NOMO-1 (cell line): Measurements from ENCODE around the gene ZNF236.
A peak's percentile ranks its signal among the peaks of the same experiment; 100 is the strongest.

Experiments used
- DNase-seq, 2 experiments: peaks; one replicate each; lab custom pipeline; 2025; ENCODE audit not compliant: unreplicated experiment in 2 of 2; lab: John Stamatoyannopoulos, UW

The ZNF236 gene

DNA sequence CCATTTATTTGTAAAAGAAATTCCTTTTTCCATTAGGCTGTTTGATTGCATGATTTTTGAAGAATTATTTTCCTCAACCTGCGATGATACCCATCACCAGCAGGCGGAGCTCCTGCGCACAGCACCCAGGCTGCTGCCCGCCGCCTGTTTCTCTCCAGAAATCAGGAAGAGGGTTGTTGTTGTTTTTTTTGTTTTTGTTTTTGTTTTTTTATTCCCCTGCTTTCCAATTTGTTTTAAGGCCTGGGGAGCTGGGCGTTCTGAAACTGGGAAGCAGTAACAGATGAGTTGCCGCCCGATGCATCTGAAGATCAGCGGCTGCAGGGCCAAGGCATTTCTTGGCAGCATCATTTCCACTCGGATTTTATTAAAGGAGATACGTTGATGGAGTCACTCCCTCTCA, 178.2 kb downstream of the ZNF236 start:
- peak; percentile 2 to 36 for DNase-seq

DNA sequence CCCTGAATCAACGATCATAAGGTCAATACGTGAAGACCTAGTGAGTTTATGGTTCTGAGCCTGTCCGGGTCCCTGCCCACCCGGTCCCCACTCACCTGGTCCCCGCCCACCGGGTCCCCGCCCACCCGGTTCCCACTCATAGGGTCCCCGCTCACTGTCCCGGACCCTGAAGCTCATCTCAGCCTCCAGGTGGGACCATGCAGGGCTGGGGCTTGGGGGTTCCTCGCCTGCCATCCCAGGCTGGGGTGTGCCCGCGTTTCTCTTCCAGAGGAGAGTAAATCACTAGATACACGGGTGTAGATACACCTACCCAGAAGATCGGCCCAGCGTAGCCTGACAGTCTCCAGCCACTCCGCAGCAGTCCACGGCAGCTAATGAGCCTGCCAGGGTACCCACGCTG, 178.7 kb downstream of the ZNF236 start:
- DNase-seq = no peak

DNA sequence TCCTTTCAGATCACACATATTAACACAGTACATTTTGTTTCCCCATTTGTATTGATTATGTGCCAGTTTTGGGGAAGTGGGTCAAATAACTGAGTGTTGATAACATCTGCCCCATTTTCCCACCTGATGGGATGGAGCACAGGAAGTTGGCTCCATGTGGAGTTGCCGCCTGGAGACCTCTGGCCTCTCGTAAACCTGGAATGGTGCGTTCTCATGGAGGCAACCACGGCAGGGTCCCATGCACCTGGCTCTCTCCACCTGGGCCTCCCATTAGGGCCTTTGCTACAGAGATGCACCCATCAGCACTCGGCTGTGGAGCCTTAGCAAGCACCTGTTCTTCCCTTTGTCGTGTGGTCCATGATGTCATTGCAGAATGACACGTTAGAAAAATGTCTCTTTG, 179.6 kb downstream of the ZNF236 start:
- no peak for DNase-seq

DNA sequence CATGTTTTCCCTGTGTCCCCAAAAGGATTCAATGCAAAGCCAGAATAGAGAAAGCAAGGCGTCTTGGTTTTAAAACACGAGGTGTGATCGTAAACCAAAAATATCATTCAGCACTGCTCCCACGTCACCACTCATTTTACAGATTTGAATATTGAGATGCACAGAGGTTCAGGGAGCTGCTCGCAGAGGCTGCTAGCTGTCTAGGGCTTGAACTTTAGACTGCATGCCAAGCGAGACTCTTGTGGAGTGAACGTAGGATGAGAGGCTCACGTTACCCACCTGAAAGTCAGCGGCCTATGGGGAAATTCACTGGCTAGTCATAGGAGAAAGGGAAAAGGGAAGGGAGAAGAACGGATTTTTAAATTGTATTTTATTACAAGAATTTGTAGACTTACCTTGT, 180.1 kb downstream of the ZNF236 start:
- DNase-seq = no peak

DNA sequence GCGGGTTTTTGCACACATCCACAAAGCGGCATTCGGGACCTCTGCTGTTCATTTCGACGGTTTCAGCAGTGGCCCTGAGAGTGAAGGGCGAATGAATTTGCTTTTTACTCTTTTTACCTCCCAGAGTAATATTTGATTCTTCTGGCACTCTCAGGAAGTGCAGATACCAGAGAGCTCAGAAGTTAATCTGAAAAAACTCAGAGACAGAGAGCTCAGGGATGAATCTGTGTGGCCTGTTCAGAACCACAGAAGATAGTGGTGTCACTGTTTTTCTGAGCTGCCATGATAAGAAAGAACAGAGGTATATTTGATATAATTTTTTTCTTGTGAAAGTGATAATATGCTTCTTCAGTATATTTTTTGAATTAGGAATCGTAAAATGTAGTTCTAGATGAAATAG, 181.0 kb downstream of the ZNF236 start:
- DNase-seq = no peak

DNA sequence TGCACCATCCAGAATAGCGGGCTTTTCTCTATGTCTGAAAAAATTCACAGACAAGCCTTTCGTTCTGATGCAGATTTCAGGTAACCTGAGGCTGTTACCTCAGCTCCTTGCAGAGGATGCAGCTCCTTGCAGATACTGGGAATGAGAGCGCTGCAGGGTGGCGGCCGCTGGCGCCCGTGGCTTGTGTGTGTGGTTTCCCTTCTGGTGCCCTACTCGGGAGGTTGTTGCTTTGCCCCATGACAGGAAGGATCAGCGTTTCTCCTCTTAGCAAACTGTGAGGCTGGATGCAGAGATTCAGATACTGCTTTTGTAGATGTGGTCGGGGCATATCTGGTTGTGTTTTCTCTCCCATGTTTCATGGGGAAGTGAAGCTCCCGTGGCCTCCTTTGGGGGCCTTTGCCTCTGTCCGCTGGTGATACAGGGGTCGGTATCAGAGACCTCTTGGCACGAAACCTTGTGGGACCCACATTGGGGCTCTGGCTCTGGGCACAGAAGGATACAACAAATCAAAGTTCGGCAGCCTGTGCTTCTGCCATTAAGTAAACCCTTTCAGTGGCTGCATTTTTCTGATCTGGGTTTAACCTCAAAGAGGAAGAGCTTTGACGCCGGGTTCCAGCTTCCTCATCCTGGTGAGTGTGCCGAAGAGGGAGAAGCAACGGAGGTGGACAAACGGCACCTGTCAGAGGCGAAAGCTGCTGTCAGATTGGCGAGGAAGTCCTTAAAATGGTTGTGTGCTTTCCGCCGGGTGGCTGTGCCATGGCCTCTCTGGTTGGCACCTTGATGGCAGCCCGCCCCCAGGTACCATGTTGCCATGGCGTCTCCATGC, 182.4 kb downstream of the ZNF236 start:
- DNase-seq = peak; percentile 68 to 79

DNA sequence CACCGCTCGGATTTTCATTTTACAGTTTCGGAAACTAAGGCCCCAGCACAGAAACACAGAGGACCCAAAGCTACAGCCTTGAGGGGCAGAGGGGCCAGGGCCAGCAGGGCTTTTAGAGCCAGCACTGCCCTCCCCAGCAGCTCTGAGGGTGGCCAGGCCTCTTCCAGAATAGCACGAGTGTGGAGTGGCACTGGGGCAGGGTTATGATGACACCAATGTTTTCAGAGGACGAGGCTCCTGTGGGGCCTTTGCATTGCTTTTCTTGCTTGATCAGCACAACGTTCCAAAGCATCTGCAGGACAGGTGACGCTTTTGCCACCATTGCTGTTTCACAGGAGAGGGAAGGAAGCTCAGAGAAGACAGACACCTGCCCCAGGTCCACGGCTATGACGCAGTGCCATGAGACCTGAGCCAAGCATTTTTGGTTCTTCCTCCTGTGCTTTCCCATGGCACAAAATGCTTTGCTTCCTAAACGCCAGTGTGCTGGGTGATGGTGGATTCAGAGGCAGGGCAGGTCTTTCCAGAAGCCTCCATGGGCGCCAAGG, 183.4 kb downstream of the ZNF236 start:
- no peak for DNase-seq

DNA sequence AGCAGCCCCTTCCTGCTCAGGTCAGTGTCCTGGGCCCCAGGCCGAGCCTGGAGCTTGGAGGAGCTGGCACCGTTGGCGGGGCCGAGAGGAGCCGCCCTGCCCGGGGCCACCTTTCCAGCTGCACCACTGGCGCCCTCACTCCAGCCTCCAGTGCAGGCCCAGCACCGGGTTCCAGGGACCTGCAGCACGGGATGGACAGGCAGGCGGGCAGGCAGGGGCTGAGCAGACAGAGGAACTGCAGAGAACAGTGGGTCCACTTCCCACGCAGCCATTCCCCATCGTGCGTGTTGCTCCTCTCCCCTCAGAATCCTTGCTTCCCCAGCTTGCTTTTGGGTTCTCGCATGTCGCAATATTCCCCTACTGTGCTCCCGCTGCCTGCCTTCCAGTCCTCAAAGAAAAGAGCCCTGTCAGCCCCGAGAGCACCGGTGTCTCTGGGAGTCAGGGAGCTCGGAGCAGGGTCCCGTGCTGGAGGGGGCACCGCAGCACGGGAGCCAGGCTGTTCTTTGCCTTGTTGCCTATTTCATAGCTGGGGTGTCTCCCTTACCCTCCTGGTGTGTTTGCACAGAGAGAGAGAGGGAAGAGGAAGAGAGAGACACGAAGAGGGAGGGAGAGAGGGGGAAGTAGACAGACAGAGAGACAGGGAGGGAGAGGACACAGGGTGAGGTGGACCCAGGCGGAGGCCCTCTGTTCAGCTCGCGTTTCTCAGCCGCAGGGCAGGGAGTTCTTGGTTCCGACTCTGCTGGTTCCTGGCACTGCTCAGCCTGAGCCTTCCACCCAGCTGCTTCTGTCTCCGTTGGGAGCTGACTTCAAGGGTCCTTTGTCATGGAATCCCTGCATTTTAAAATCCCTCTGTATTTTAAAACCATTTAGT, 184.2 kb downstream of the ZNF236 start:
- peak; percentile 51 to 75 for DNase-seq

DNA sequence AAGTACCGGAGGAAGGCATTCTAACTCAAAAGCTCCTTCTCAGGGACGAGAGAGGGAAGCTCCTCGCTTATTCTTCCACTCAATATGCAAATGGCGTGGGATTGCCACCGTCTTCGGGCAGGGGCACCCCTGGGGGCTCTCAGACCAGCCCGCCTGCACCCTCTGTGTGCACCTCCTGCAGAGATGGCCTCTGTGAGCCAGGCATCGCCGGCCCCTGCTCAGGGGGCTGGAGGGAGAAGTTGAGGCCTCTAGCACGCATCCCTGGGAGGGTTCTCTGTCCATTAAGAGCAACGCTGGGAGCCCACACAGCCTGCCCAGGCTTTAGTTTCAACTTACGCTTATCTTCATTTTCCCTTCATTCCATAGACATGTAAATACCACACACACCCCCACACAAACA, 184.9 kb downstream of the ZNF236 start:
- DNase-seq = no peak

DNA sequence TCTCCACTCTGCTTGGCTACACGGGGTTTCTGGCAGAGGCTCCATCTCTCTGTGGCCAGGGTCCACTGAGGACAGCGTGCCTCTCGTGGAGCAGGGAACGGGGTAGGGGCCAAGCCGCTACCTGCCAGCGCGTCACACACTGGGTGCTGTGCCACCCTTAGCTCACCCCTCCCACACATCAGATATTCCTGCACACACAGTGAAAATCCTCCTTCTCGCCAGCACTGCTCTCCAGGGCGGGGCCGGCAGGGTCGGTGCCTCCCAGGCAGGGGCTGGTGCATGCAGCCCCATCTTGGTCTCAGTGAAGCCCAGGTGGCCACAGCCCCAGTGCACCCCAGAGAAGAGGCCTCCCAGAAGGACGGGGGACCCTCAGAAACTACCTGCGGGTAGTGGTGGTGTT, 185.6 kb downstream of the ZNF236 start:
- no peak for DNase-seq

DNA sequence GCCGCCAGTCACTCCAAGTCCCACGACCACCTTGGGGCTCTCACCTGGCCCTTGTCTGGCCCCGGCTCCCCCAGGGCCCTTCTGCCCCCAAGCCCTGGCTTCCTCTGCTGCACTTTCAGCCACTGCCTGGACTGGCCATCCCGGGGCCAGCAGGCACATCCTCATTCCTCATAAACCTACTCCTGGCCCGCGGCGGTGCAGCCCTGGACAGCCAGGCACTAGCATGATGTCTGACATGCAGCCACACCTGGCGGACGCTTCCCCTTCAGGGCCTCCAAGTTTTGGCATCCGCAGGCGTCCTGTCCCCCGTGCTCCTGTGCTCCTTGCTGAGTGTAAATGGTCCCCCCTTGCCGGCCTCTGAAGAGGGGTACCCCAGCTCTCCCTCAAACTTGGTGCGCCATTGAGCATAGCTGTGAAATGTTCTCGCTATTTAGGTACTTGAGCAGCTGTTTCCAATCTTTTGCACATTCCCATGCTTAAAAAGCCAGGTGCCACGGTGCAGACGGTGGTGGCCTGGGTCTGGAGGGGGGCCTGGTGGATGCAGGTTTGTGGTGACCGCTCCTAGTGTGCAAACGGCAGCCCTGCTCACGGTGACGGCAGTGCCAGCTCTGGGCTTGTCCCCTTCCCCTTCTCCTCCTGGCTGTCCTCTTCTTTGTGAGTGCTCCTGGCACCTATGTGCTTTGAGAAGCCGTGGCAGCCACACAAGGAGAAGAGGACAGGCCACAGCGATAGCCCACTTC, 186.4 kb downstream of the ZNF236 start:
- DNase-seq = no peak

DNA sequence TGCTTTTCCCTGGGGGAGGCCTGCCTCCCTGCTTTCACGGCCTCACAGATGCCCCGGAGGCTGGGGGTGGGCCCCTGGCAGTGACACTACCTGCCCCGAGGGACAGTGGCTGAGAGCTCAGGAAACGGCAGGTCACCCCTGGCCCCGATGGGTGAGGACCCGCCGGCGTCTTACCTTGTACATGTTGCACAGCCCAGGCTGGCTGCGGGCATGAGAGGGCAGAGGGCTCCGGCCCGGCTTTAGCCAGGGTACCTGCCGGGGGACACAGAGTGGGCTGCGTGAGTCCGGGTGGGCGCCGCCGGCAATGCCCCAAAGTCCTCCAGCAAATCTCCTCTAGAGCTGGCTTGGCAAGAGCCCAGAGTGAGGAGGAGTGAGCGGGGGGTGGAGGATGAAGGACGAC, 187.3 kb downstream of the ZNF236 start:
- no peak for DNase-seq

DNA sequence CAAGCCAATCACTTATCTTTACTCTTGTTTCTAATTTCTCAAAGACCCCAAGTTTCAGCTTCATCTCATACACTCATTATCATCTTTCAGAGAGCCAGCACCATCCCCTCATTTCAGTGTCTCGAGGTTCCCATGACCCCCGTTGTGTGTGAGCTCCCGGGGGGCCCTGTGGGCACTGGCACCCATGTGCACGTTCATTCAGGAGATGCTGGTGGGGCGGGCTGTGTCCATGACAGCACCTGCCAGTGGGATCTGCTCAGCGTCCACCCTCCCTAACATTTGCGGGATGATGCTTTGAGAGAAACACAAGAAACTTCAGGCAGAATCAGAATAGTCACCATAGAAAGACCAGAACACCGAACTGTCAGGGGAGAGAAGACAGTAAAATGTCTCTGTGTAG, 189.8 kb downstream of the ZNF236 start:
- no peak for DNase-seq

DNA sequence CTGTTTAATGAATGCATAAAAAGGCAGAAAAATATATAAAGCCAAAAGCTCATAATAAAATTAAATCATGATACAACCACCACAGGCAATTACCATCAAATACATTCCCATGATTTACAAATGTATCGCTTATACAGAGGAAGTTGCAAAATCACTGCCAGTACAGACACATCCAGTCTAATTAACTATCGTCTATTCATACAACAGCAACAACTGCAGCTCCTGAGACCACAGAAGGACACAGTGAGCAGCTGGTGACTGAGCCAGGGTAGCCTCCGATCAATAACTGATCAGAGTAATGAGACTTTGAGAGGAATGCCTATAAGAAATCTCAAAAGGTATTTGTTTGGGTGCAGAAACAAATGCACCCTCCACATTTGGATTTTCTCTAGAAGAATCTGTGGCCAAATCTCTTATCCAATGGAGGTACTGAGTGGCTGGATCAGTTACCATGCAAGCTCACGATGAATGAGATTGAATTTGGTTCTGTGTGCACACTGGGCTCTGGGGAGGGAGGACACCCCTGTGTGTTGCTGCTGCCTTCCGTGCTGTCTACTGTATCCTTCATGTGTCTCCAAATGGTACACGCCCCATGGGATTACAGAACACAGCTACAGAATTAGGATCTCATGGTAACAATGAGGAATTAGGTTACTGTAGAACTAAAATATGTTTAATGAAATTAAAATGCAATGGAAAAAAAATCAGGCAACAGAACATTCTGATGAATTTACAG, 190.6 kb downstream of the ZNF236 start:
- peak; percentile 36 to 66 for DNase-seq

DNA sequence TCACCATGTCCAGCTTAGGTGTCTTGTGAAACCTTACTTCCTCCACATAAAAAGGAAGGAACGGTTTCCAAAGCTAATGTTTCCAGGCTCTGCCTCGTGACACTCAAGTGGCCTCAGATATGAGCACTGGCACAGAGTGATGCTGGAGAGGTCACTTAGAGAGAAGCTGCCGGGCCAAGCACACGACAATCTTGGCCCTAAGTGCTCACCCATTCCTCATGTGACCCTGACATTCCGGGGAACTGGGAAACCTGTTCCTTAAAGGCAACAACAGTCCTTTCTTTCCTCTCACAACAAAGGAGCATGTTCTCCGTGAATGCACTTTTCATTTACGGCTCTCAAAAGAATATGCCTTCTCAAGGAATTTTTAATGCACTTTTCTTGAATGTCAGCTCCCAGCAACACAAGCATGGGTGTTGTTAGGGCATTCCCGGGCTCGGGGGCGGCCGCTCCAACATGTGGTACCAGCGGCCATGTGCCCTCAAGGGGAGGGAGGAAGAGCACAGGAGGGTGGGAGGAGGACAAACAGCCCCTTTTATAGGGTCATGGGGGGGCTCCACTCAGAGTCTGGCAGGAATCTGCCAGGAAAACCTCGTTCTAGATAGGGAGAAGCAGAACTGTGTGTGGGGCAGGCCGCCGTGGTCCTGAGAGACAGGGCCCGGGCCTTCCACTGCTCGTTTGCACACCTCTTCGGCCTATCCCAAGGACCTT, 191.6 kb downstream of the ZNF236 start:
- DNase-seq = peak in 1 of 2 experiments; percentile 18

DNA sequence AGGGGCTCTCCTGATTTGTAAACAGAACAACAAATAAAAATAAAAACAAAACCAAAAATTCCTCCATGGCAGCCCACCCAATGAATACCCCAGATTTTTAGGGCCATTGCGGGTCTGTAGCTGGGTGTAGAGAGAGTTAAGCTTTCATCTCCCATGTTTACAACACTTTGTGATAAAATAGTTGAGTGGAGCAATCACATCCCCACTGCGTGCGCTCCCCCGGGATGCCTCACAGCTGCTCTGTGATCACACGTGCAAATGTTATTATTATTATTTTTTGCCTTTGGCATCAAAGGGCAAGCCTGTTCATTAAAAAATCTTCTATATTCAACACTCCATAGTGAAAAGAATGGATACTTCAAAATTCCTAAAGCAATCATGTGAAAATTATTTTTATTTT, 192.2 kb downstream of the ZNF236 start:
- no peak for DNase-seq

DNA sequence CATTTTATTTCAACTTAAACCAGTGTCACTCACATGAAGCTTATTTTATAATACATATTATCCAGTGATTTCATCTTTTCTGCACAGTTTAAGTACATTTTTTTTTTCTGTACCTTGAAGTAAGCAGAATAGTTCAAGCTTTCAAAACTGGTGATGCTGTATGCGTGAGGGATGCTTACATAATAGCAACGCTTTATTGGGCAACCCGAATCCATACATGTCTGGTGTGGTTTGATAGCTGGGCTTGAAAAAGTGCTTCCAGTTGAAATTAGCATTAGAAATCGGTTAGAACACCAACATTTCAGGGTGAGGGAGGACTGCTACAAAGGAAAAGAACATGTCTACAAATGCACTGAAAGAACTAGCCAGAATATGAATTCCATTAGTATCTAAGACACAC, 192.8 kb downstream of the ZNF236 start:
- peak; percentile 28 to 66 for DNase-seq

DNA sequence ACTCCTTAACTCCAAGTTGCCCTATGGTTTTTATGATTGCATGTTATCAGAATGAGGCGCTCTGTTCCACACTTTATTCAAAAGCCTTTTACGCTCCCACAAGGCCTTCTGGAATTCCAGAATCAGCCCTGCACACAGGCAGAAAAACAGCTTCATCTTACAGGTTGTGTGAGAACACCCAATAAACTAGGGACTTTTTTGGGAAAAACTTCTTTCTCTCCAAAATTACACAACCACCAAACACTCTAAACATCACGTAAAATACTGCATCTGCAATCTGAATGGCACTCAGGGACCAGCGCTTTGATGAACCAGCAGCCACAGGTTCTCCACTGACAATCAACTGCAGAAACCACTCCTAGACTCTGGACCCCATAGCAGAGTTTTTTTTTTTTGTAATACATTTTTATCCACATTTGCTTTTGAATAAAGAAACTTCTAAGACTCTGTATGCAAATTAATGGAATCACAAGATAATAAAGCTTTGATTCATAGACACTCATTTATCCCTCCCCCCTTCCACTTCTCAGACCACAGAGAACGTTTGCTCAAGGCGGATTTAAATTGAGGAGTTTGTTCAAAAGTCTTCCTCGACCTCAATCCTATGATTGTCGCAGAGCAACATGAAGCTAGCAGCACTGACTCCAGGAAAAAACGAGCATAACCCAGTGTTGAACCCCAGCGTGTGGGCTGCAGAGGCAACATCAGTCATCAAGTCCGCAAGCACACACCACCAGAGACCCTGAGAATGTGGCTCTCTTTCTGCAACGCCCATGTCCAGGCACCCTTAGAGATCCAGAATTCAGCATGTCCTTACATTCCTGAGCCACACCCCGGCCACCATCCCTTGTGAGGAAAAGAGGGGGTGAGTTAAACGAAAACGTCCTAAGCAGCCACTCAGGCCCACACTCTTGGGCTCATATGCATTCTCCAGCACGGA, 193.7 kb downstream of the ZNF236 start:
- no peak for DNase-seq

DNA sequence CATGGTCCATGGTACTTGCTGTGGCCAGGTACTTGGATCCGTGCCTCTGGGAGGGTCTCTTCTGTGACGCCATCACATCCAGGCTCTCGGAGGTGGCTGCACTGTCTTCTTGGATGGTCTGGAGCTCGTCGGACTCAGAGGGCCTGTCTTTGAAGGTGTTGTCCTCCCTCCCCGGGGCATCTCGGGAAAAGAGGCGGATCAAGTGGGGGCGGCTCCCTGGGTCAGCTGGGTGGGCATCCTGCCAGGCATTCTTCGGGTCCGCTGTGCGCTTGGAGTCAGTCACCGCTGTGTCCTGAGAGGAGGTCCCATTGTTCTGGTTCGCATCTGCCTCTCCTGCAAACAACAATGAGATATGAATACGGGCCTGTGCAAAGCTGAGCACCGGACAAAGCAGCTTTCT, 194.6 kb downstream of the ZNF236 start:
- no peak for DNase-seq
